ENCODE results near the gene PRRT1B.

The PRRT1B gene

DNA sequence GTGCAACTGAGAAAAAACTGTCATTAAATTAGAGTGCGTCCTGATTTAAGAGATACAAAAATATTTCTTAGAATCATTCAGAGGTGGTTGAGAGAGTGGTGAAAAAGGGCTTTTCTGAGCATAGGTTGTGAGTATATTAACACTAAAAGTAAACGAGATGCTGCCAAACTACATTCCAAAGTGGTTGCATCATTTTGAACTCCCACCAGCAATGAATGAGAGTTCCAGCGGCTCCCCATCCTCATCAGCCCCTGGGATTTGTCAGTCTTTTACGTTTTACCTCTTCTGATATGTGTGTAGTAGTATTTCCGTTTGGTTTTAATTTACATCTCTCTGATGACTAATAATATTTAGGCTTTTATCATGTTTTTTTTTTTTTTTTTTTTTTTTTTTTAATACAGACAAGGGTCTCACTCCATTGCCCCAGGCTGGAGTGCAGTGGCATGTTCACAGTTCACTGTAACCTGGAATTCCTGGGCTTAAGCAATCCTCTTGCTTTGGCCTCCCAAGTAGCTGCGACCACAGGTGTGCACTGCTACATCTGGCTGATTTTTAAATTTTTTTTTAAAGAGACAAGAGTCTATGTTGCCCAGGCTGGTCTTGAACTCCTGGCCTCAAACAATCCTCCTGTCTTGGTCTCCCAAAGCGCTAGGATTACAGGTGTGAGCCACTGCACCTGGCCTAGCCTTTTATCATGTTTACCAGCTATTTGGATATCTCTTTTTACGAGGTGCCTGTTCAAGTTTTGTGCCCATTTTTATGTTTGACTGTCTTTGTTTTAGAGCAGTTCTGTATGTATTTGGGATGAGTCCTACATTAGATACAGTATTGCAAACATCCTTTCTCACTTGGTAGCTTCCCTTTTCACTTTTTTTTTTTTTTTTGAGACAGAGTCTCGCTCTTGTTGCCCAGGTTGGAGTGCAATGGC, 17.0 kb downstream of the PRRT1B start:
- ATAC-seq, result no peak
- TF ChIP-seq, protein P1, sequence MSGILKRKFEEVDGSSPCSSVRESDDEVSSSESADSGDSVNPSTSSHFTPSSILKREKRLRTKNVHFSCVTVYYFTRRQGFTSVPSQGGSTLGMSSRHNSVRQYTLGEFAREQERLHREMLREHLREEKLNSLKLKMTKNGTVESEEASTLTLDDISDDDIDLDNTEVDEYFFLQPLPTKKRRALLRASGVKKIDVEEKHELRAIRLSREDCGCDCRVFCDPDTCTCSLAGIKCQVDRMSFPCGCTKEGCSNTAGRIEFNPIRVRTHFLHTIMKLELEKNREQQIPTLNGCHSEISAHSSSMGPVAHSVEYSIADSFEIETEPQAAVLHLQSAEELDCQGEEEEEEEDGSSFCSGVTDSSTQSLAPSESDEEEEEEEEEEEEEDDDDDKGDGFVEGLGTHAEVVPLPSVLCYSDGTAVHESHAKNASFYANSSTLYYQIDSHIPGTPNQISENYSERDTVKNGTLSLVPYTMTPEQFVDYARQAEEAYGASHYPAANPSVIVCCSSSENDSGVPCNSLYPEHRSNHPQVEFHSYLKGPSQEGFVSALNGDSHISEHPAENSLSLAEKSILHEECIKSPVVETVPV (CRISPR knock-in tag; IDR thresholded peaks at IDR 0.05), result no peak
- TF ChIP-seq ESRRG (CRISPR knock-in tag; IDR thresholded peaks at IDR 0.05) (no peak), OSR1 (CRISPR knock-in tag; IDR thresholded peaks at IDR 0.05) (no peak), CREB5 (CRISPR knock-in tag; IDR thresholded peaks at IDR 0.05; ENCODE audit: low read depth) (no peak), PPARA (CRISPR knock-in tag; IDR thresholded peaks at IDR 0.05; ENCODE audit: borderline replicate concordance) (no peak), TCF4 (CRISPR knock-in tag; IDR thresholded peaks at IDR 0.05; ENCODE audit: borderline replicate concordance) (no peak), ZNF8 (CRISPR knock-in tag; IDR thresholded peaks at IDR 0.05) (no peak), GLIS3 (CRISPR knock-in tag; IDR thresholded peaks at IDR 0.05) (no peak), CSDC2 (CRISPR knock-in tag; IDR thresholded peaks at IDR 0.05) (no peak), POU6F1 (CRISPR knock-in tag; IDR thresholded peaks at IDR 0.05; ENCODE audit: borderline replicate concordance, low read depth) (no peak), SNAI2 (CRISPR knock-in tag; IDR thresholded peaks at IDR 0.05) (no peak), BACH2 (CRISPR knock-in tag; IDR thresholded peaks at IDR 0.05; ENCODE audit: borderline replicate concordance) (no peak), ZC3H10 (CRISPR knock-in tag; IDR thresholded peaks at IDR 0.05) (no peak), ZFP3 (CRISPR knock-in tag; IDR thresholded peaks at IDR 0.05) (no peak)
- TF ChIP-seq, protein P2, sequence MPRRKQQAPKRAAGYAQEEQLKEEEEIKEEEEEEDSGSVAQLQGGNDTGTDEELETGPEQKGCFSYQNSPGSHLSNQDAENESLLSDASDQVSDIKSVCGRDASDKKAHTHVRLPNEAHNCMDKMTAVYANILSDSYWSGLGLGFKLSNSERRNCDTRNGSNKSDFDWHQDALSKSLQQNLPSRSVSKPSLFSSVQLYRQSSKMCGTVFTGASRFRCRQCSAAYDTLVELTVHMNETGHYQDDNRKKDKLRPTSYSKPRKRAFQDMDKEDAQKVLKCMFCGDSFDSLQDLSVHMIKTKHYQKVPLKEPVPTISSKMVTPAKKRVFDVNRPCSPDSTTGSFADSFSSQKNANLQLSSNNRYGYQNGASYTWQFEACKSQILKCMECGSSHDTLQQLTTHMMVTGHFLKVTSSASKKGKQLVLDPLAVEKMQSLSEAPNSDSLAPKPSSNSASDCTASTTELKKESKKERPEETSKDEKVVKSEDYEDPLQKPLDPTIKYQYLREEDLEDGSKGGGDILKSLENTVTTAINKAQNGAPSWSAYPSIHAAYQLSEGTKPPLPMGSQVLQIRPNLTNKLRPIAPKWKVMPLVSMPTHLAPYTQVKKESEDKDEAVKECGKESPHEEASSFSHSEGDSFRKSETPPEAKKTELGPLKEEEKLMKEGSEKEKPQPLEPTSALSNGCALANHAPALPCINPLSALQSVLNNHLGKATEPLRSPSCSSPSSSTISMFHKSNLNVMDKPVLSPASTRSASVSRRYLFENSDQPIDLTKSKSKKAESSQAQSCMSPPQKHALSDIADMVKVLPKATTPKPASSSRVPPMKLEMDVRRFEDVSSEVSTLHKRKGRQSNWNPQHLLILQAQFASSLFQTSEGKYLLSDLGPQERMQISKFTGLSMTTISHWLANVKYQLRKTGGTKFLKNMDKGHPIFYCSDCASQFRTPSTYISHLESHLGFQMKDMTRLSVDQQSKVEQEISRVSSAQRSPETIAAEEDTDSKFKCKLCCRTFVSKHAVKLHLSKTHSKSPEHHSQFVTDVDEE (CRISPR knock-in tag; IDR thresholded peaks at IDR 0.05), result no peak

GRCh38 chr9:131565369-131565768, 20.0 kb downstream of the PRRT1B start:
- no peak for ATAC-seq
- TF ChIP-seq TCF4 (CRISPR knock-in tag; IDR thresholded peaks at IDR 0.05; ENCODE audit: borderline replicate concordance) (no peak), ZC3H10 (CRISPR knock-in tag; IDR thresholded peaks at IDR 0.05) (no peak), CSDC2 (CRISPR knock-in tag; IDR thresholded peaks at IDR 0.05) (no peak), ESRRG (CRISPR knock-in tag; IDR thresholded peaks at IDR 0.05) (no peak), BACH2 (CRISPR knock-in tag; IDR thresholded peaks at IDR 0.05; ENCODE audit: borderline replicate concordance) (no peak), ZFP30 (CRISPR knock-in tag; IDR thresholded peaks at IDR 0.05) (no peak), ISL1 (CRISPR knock-in tag; IDR thresholded peaks at IDR 0.05) (no peak), CREB5 (CRISPR knock-in tag; IDR thresholded peaks at IDR 0.05; ENCODE audit: low read depth) (no peak), ZNF8 (CRISPR knock-in tag; IDR thresholded peaks at IDR 0.05) (no peak), POU6F1 (CRISPR knock-in tag; IDR thresholded peaks at IDR 0.05; ENCODE audit: borderline replicate concordance, low read depth) (no peak)
- TF ChIP-seq, protein P2 (CRISPR knock-in tag; IDR thresholded peaks at IDR 0.05), result no peak
- TF ChIP-seq, protein P3, sequence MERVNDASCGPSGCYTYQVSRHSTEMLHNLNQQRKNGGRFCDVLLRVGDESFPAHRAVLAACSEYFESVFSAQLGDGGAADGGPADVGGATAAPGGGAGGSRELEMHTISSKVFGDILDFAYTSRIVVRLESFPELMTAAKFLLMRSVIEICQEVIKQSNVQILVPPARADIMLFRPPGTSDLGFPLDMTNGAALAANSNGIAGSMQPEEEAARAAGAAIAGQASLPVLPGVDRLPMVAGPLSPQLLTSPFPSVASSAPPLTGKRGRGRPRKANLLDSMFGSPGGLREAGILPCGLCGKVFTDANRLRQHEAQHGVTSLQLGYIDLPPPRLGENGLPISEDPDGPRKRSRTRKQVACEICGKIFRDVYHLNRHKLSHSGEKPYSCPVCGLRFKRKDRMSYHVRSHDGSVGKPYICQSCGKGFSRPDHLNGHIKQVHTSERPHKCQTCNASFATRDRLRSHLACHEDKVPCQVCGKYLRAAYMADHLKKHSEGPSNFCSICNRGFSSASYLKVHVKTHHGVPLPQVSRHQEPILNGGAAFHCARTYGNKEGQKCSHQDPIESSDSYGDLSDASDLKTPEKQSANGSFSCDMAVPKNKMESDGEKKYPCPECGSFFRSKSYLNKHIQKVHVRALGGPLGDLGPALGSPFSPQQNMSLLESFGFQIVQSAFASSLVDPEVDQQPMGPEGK (CRISPR knock-in tag; IDR thresholded peaks at IDR 0.05; ENCODE audit: borderline replicate concordance), result no peak
